Effector memory CD8-positive, alpha-beta T cell (primary cell): Measurements from ENCODE around the gene CDH23.
"Not testable (repeated sequence)": the region's sequence is repeated elsewhere in the genome, so short reads cannot be mapped to it uniquely, and the experiment has no call there.

Source experiments
- ATAC-seq: fragments of 150-1000 bp; cut with Tn5 transposase; replicated peaks from 2 replicates; pipeline ENCODE4 v1.10.0; 2021; ENCODE audit warnings: mild to moderate bottlenecking, moderate library complexity
- DNase-seq, 3 experiments: peaks; one replicate each; pipeline ENCODE4 v3.0.0; 2021
- H3K27ac Mint-ChIP-seq, 2 donors: one replicate each; pipeline ENCODE4 v1.8.0; 2022; ENCODE audit warnings: mild to moderate bottlenecking in 2 of 2, mixed read lengths in 2 of 2, moderate library complexity in 2 of 2
- H3K27me3 Mint-ChIP-seq, 2 donors: one replicate each; pipeline ENCODE4 v1.8.0; 2022; ENCODE audit warnings: mixed read lengths in 2 of 2
- H3K36me3 Mint-ChIP-seq: one replicate; pipeline ENCODE4 v1.8.0; 2022; ENCODE audit warnings: mild to moderate bottlenecking, moderate library complexity, mixed read lengths; ENCODE audit not compliant: insufficient read depth
- H3K4me1 Mint-ChIP-seq, 2 donors: one replicate each; pipeline ENCODE4 v1.8.0; 2022; ENCODE audit warnings: low read depth in 2 of 2, mixed read lengths in 2 of 2
- H3K4me3 Mint-ChIP-seq, 2 donors: one replicate each; pipeline ENCODE4 v1.8.0; 2022; ENCODE audit warnings: mild to moderate bottlenecking in 2 of 2, mixed read lengths in 2 of 2, moderate library complexity in 2 of 2
- H3K9me3 Mint-ChIP-seq, 2 donors: one replicate each; pipeline ENCODE4 v1.8.0; 2022; ENCODE audit warnings: mixed read lengths in 2 of 2

CDH23 gene

DNA sequence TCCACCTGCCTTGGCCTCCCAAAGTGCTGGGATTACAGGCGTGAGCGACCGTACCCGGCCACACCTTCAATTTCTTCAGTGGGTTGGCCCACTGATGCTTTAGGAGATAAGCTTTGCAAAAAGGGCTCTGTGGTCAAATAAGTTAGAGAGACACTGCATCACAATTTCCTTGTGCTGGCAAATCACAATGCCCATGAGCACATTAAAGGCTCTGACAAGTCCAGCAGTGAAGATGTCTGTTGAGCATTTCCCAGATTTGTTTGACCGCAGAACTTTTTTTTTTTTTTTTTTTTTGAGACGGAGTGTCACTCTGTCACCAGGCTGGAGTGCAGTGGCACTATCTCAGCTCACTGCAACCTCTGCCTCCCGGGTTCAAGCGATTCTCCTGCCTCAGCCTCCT lies 203.5 kb downstream of the CDH23 start:
- not testable (repeated sequence) for DNase-seq, H3K36me3 Mint-ChIP-seq, H3K4me3 Mint-ChIP-seq, H3K27me3 Mint-ChIP-seq, H3K9me3 Mint-ChIP-seq, ATAC-seq, H3K27ac Mint-ChIP-seq, H3K4me1 Mint-ChIP-seq

DNA sequence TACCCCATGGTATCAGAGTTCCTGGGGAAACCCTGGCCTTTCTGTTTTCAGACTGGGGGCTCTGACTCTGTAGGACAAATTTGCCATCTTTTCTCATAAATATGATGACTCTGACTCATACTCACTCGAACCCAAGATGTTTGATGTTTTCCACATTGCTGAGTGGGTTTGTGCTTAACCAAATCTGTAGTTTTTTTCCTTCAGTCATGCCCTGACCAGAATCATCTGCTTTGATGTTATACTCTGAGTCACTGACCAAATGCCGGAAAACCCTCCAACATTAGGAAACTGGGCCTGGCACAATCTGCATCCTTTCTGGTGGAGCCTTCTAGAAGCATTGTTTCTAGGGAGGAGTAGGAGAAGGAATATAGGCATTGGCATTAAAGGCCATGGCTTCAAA lies 204.1 kb downstream of the CDH23 start:
- Mint-ChIP-seq H3K4me3 (no peak overlapping the region), H3K9me3 (no peaks in the 10 kb centered on the region)
- no peak for ATAC-seq

DNA sequence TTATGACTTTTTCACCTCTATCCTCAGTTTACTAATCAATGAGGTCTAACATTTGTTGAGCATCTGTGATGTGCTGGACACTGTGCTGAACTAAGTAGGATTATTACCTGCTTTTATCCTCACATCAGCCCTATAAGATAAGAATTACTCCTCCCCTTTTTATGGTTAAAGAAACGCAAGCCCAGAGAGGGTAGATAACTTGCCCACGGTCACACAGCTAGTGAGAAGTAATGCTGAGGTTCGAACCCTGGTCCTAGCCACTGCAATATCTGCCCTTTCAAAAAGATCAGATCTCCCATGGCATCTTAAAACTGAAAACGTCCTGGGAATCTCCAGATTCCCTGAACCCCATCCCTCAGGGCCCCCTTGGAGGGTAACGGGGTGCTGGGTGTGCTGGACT lies 204.6 kb downstream of the CDH23 start:
- Mint-ChIP-seq H3K9me3 (no peaks in the 10 kb centered on the region), H3K27ac (no peak overlapping the region), H3K27me3 (no peaks in the 10 kb centered on the region), H3K36me3 (peaks cover 2% of the 10 kb centered on the region), H3K4me1 (no peaks in the 10 kb centered on the region), H3K4me3 (no peak overlapping the region)
- ATAC-seq: no peak
- no peak for DNase-seq

More for the DNA sequence above, 204.1 kb downstream of the CDH23 start:
- H3K4me1 Mint-ChIP-seq: no peaks in the 10 kb centered on the region
- H3K36me3 Mint-ChIP-seq: peaks cover 2% of the 10 kb centered on the region
- DNase-seq: no peak
- no peaks in the 10 kb centered on the region for H3K27me3 Mint-ChIP-seq
- H3K27ac Mint-ChIP-seq: no peak overlapping the region

- no peaks in the 10 kb centered on the region for H3K9me3 Mint-ChIP-seq
- peaks cover 2% of the 10 kb centered on the region for H3K36me3 Mint-ChIP-seq
- ATAC-seq: no peak
- no peak overlapping the region for H3K4me3 Mint-ChIP-seq
- DNase-seq: no peak
- no peaks in the 10 kb centered on the region for H3K4me1 Mint-ChIP-seq
- H3K27ac Mint-ChIP-seq: no peak overlapping the region
- peaks cover 0 to 3% of the 10 kb centered on the region in 2 donors for H3K27me3 Mint-ChIP-seq
Measured at GRCh38 chr10:71603150-71603549, 206.4 kb downstream of the CDH23 start.

- peaks cover 0 to 9% of the 10 kb centered on the region in 2 donors for H3K27me3 Mint-ChIP-seq
- no peak overlapping the region for H3K27ac Mint-ChIP-seq
- DNase-seq (no peak), ATAC-seq (no peak)
- peaks cover 2% of the 10 kb centered on the region for H3K36me3 Mint-ChIP-seq
- no peaks in the 10 kb centered on the region for H3K4me1 Mint-ChIP-seq
- no peak overlapping the region for H3K4me3 Mint-ChIP-seq
- no peaks in the 10 kb centered on the region for H3K9me3 Mint-ChIP-seq
Measured at GRCh38 chr10:71603754-71604153, 207.0 kb downstream of the CDH23 start.

DNA sequence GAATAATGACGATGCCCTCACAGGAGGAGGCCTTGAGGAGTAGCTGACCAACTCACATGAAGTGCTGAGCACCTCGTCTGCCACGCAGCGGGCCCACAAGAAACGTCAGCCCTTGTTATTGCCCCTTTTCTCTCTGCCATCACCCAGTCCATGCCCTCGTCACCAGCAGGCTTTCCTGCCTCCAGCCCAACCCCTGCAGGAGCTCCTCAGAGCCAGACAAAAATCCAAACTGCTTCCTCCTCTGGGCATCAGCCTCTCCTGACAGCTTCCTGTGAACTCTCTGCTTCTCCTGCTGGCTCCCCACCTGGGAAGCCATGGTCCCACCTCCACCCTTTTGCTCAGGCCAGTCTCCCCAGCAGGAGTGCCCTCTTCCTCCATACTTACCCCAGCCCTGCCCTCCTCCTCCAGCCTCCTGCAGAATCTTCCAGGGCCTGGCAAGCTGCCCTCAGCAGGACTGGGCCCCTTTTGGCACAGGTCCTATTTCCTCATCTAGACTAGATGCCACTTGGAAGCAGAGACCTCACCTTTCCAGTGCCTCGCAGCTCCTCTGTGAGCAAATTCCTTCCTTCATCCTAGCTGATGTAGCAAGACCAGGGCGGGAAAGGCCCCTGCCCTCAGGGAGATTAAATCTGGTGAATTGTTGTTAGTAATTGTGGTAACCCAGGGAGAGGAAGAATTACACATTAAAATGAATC lies 207.8 kb downstream of the CDH23 start:
- no peak for ATAC-seq
- Mint-ChIP-seq H3K36me3 (peaks cover 2% of the 10 kb centered on the region), H3K4me1 (peaks cover 0 to 1% of the 10 kb centered on the region in 2 donors), H3K27me3 (peaks cover 4 to 16% of the 10 kb centered on the region in 2 donors), H3K27ac (no peak overlapping the region), H3K9me3 (no peaks in the 10 kb centered on the region), H3K4me3 (no peak overlapping the region)
- DNase-seq: no peak

- no peak overlapping the region for H3K4me3 Mint-ChIP-seq
- H3K36me3 Mint-ChIP-seq: peaks cover 2% of the 10 kb centered on the region
Measured at GRCh38 chr10:71605263-71605962, 208.7 kb downstream of the CDH23 start.

GRCh38 chr10:71606257-71607081 lies 209.7 kb downstream of the CDH23 start:
- DNase-seq (no peak), ATAC-seq (no peak)
- Mint-ChIP-seq H3K4me3 (no peak overlapping the region), H3K9me3 (no peaks in the 10 kb centered on the region), H3K27ac (no peak overlapping the region), H3K4me1 (peaks cover 0 to 2% of the 10 kb centered on the region in 2 donors), H3K27me3 (peaks cover 11 to 33% of the 10 kb centered on the region in 2 donors), H3K36me3 (peaks cover 2% of the 10 kb centered on the region)

More at GRCh38 chr10:71605263-71605962, 208.7 kb downstream of the CDH23 start:
- Mint-ChIP-seq H3K27ac (no peak overlapping the region), H3K4me1 (peaks cover 0 to 2% of the 10 kb centered on the region in 2 donors), H3K27me3 (peaks cover 5 to 23% of the 10 kb centered on the region in 2 donors), H3K9me3 (no peaks in the 10 kb centered on the region)
- DNase-seq: no peak
- ATAC-seq: no peak

DNA sequence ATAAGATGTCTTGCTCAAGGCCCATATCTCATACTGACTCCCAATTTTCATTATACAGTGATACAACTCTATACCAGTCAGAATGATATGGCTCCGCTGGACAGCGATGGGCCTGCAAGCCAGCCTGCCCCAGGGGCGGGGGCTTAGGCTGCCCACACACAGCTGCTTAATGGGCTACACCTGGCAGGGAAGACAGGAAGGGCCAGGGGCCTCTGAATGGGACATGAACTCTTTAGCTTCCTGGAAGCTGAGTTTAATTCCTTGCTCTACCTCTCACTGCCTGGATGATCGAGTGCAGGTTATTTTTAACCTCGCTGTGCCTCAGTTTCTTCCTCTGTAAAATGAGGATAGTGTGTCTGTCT lies 210.3 kb downstream of the CDH23 start:
- ATAC-seq (no peak), DNase-seq (no peak)
- Mint-ChIP-seq H3K4me3 (no peak overlapping the region), H3K36me3 (peaks cover 2% of the 10 kb centered on the region), H3K27ac (peak overlapping the region in 1 of 2 donors; percentile 36), H3K27me3 (peaks cover 17 to 39% of the 10 kb centered on the region in 2 donors), H3K4me1 (peaks cover 0 to 2% of the 10 kb centered on the region in 2 donors), H3K9me3 (no peaks in the 10 kb centered on the region)

GRCh38 chr10:71608819-71609768 lies 212.4 kb downstream of the CDH23 start:
- peaks cover 32 to 58% of the 10 kb centered on the region in 2 donors for H3K27me3 Mint-ChIP-seq
- no peaks in the 10 kb centered on the region for H3K36me3 Mint-ChIP-seq
- ATAC-seq: peak; percentile 48
- H3K4me3 Mint-ChIP-seq: no peak overlapping the region
- no peak overlapping the region for H3K27ac Mint-ChIP-seq
- DNase-seq: peak; percentile 53 to 54 (median 53)
- H3K9me3 Mint-ChIP-seq: no peaks in the 10 kb centered on the region
- H3K4me1 Mint-ChIP-seq: peaks cover 0 to 2% of the 10 kb centered on the region in 2 donors

DNA sequence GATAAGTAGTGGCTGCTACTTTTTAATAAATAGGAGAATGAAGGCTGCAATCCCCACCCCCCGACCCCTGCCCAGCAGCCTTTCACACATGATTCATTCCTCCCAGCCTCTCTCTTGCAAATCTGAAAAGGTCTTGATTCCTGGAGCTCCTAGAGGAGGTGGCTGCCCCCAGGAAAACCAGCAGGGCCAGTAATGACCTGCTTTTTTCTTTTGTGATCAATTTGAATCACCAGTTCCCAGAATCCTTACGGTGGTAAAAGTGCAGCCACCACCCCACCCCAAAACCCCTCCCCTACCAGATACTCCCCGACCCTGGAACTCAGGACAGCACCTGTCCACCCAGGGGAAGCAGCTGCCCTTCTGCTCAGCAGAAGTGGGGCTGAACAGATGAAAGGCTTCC lies 213.9 kb downstream of the CDH23 start:
- no peaks in the 10 kb centered on the region for H3K9me3 Mint-ChIP-seq
- no peak for ATAC-seq
- no peak overlapping the region for H3K27ac Mint-ChIP-seq
- H3K4me1 Mint-ChIP-seq: peaks cover 0 to 2% of the 10 kb centered on the region in 2 donors
- no peak overlapping the region for H3K4me3 Mint-ChIP-seq
- H3K36me3 Mint-ChIP-seq: no peaks in the 10 kb centered on the region
- H3K27me3 Mint-ChIP-seq: peaks cover 37 to 63% of the 10 kb centered on the region in 2 donors
- DNase-seq: no peak

GRCh38 chr10:71611131-71611530 lies 214.4 kb downstream of the CDH23 start:
- DNase-seq (no peak), ATAC-seq (no peak)
- peaks cover 37 to 68% of the 10 kb centered on the region in 2 donors for H3K27me3 Mint-ChIP-seq
- H3K4me1 Mint-ChIP-seq: peaks cover 0 to 2% of the 10 kb centered on the region in 2 donors
- no peak overlapping the region for H3K4me3 Mint-ChIP-seq
- no peak overlapping the region for H3K27ac Mint-ChIP-seq
- no peaks in the 10 kb centered on the region for H3K9me3 Mint-ChIP-seq
- H3K36me3 Mint-ChIP-seq: no peaks in the 10 kb centered on the region
